ENCODE results near the gene COX7A1. TPM values are rescaled to one million over a fixed set of nuclear protein-coding genes. Genes with fewer than 3 reads are reported as not detected.
"Not testable (repeated sequence)": the region's sequence is repeated elsewhere in the genome, so short reads cannot be mapped to it uniquely, and the experiment has no call there.

Gene COX7A1
- total RNA-seq, 2 experiments from 2014 or later = not detected

- H3K4me3 ChIP-seq (ENCODE audit: low read depth, low read length, poor library complexity, severe bottlenecking) = no peak overlapping the region
- TF ChIP-seq CTCF (conservative IDR thresholded peaks at IDR 0.05; ENCODE audit: low read length) (no peak), EZH2phosphoT487 (IDR thresholded peaks at IDR 0.05; ENCODE audit: borderline replicate concordance, low read depth, low read length) (no peak)
- no peaks in the 10 kb centered on the region for H3K9me2 ChIP-seq (ENCODE audit: insufficient read depth, low read length)
- peak; percentile 55 for DNase-seq (ENCODE audit: low spot score)
- intact Hi-C loops (cut with micrococcal nuclease; ENCODE audit: unreplicated experiment) = no loop called here
- H3K36me3 ChIP-seq (ENCODE audit: insufficient read depth, low read length) = no peaks in the 10 kb centered on the region
- H3K4me2 ChIP-seq (ENCODE audit: low read length) = peak overlapping the region; percentile 16; the same call in 1 of the 2 replicates
- no peaks in the 10 kb centered on the region for H4K20me1 ChIP-seq (ENCODE audit: insufficient read depth, low read length)
- no peaks in the 10 kb centered on the region for H3K79me2 ChIP-seq (ENCODE audit: insufficient read depth, low read depth, low read length)
- BruUV-seq (replicated peaks) = no TSS peak
- ChIA-PET CTCF (ENCODE audit: unreplicated experiment) (no interaction called here), POLR2A (interaction anchor here (1.3 kb wide), 1 partner anchor 68 kb away, joined by 3 read pairs; no protein-coding TSS in a partner anchor)
- no peak overlapping the region for H2AFZ ChIP-seq (ENCODE audit: low read length)
- no peak overlapping the region for H3K27ac ChIP-seq (ENCODE audit: low read depth, low read length, poor library complexity, severe bottlenecking)
- H3K4me1 ChIP-seq (ENCODE audit: insufficient read depth, low read length, poor library complexity, severe bottlenecking) = peaks cover 10% of the 10 kb centered on the region
- no peaks in the 10 kb centered on the region for H3K9me3 ChIP-seq (ENCODE audit: low read length)
These were observed 44.0 kb upstream of the COX7A1 start for GRCh38 chr19:36196249-36196648.

- POLR2A ChIA-PET = interaction anchor here (0.7 kb wide), 1 partner anchor 23 kb away, joined by 3 read pairs; no protein-coding TSS in a partner anchor
- DNase-seq (ENCODE audit: low spot score); H3K4me2 ChIP-seq (ENCODE audit: low read length); H3K4me1 ChIP-seq (ENCODE audit: insufficient read depth, low read length, poor library complexity, severe bottlenecking); H3K9me2 ChIP-seq (ENCODE audit: insufficient read depth, low read length); H4K20me1 ChIP-seq (ENCODE audit: insufficient read depth, low read length); H3K4me3 ChIP-seq (ENCODE audit: low read depth, low read length, poor library complexity, severe bottlenecking); intact Hi-C loops (cut with micrococcal nuclease; ENCODE audit: unreplicated experiment); H3K36me3 ChIP-seq (ENCODE audit: insufficient read depth, low read length); H3K27ac ChIP-seq (ENCODE audit: low read depth, low read length, poor library complexity, severe bottlenecking); H3K79me2 ChIP-seq (ENCODE audit: insufficient read depth, low read depth, low read length); H2AFZ ChIP-seq (ENCODE audit: low read length); CTCF ChIA-PET (ENCODE audit: unreplicated experiment); H3K9me3 ChIP-seq (ENCODE audit: low read length); BruUV-seq (replicated peaks): not testable (repeated sequence)
These were observed 34.5 kb upstream of the COX7A1 start for GRCh38 chr19:36186722-36187121.

GRCh38 chr19:36183245-36183628, 31.0 kb upstream of the COX7A1 start:
- intact Hi-C loops (cut with micrococcal nuclease; ENCODE audit: unreplicated experiment) = no loop called here
- H3K79me2 ChIP-seq (ENCODE audit: insufficient read depth, low read depth, low read length) = no peaks in the 10 kb centered on the region
- BruUV-seq (replicated peaks) = no TSS peak

More at GRCh38 chr19:36183245-36183628, 31.0 kb upstream of the COX7A1 start:
- Histone ChIP-seq H3K36me3 (ENCODE audit: insufficient read depth, low read length) (no peaks in the 10 kb centered on the region), H3K4me3 (ENCODE audit: low read depth, low read length, poor library complexity, severe bottlenecking) (no peak overlapping the region), H3K4me2 (ENCODE audit: low read length) (no peak overlapping the region), H3K9me2 (ENCODE audit: insufficient read depth, low read length) (no peaks in the 10 kb centered on the region), H3K4me1 (ENCODE audit: insufficient read depth, low read length, poor library complexity, severe bottlenecking) (no peaks in the 10 kb centered on the region), H3K27ac (ENCODE audit: low read depth, low read length, poor library complexity, severe bottlenecking) (no peak overlapping the region), H2AFZ (ENCODE audit: low read length) (no peak overlapping the region), H4K20me1 (ENCODE audit: insufficient read depth, low read length) (no peaks in the 10 kb centered on the region), H3K9me3 (ENCODE audit: low read length) (no peaks in the 10 kb centered on the region)
- DNase-seq (ENCODE audit: low spot score) = no peak
- ChIA-PET POLR2A (interaction anchor here (0.6 kb wide), 1 partner anchor 11 kb away, joined by 3 read pairs; no protein-coding TSS in a partner anchor), CTCF (ENCODE audit: unreplicated experiment) (no interaction called here)
- TF ChIP-seq CTCF (conservative IDR thresholded peaks at IDR 0.05; ENCODE audit: low read length) (no peak), EZH2phosphoT487 (IDR thresholded peaks at IDR 0.05; ENCODE audit: borderline replicate concordance, low read depth, low read length) (no peak)

Data from OCI-LY7 (cell line).